Eye (tissue), 1 donor: Measurements from ENCODE around the gene ADAMTS8.
A peak's percentile ranks its signal among the peaks of the same experiment; 100 is the strongest.

Experiments used
- DNase-seq: peaks from one replicate; pipeline ENCODE4 v3.0.0-alpha.2; 2015

ADAMTS8 gene

GRCh38 chr11:130391711-130392110, 36.7 kb downstream of the ADAMTS8 start:
- peak; percentile 31 for DNase-seq

- DNase-seq, result peak; percentile 67
Observed at GRCh38 chr11:130390071-130390758, 38.2 kb downstream of the ADAMTS8 start.

DNA sequence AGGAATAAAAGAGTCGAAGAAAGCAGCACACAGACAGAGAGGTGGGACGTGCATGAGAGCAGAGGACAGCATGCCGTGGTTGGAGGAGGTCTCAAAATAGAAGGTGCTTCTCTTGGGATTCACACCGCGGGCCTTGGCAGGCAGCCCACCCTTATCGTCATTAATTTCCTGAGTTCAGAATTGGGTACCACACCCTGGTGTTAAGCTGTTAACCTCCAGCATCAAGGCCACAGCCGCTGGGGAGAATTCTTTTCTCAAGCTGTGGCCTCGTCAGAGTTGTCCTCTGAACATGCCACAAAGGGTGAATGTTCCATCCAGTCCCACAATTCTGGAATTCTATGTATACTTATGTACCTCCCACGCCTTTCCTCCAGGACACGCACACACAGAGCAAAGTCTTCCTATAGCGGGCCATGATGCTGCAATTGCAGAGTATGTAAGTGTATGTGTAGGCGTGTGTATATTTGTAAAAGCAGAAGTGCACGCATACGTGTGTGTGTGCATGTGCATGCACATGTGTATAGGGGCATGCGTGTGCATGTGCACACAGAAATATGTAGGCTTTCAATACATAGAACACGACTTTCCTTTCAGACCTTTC, 39.0 kb downstream of the ADAMTS8 start:
- DNase-seq, result no peak

DNA sequence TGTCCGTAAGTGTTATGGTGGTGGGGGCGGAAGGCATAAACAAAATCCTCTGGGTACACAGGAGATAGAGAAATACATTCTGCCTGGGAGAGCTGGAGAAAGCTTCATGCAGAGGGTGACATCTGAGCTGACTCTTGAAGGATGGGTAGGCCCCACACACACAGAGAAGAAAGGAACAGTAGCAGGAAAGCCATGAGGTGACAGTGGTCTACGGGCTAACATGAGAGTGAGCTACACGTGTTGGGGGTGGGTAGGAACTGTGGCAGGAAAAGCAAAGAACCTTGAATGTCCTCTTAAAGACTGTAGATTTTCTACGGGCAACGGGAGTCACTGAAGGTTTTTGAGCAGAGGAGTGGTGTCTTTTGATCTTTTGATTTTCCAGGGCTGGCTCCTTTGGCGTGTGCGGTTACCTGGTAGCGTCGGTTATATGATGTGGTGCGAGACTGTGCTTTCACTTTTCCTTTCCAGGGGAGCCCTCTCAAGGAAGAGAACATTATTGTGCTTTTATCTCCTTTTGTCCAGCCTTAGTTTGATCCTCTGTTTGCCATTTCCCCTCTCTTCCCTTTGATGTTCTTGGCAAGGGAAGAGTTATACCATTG, 39.7 kb downstream of the ADAMTS8 start:
- DNase-seq, result no peak

- DNase-seq, result no peak
Observed at GRCh38 chr11:130386056-130386455, 42.4 kb downstream of the ADAMTS8 start.

DNA sequence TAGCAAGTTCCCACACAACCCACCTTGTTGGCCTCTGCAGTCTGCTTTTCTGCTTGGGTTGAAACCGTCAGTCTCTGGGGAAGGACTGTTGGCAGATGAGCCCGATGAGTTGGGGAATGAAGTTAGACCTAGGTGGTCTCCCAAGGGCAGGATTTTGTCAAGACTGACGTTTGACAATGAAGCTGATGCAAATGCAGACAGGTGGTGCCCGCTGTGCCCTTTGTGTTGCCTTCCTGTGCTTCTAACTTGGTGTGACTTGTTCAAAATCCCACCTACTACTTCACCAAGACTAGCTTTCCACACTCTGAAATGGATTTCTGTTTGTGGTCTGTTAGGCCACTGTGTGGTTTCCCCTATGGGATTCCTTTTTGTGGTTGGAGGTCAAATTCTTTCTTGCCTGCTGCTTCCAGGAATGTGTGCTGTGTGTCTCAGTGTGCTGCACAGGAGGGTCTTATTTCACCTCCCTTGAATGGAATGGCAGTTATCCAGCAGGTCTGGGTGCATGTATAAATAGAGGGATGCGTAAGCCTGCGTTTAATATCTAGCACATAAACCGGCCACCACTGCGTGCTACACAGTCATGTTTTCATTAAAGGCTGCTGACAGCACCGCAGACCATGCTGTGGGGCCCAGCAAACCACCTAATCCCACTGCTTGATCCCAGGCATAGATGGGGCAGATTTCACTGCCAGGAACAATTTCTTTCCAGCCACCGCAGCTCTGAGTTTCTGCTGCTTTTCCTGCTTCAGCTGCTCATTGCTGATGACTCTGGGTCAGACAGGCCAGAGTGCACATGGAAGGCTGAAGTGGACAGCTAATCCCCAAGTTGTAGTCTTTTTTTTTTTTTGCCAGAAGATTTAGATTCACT, 44.8 kb downstream of the ADAMTS8 start:
- DNase-seq, result peak; percentile 68

GRCh38 chr11:130381317-130381716, 47.1 kb downstream of the ADAMTS8 start:
- DNase-seq, result no peak

DNA sequence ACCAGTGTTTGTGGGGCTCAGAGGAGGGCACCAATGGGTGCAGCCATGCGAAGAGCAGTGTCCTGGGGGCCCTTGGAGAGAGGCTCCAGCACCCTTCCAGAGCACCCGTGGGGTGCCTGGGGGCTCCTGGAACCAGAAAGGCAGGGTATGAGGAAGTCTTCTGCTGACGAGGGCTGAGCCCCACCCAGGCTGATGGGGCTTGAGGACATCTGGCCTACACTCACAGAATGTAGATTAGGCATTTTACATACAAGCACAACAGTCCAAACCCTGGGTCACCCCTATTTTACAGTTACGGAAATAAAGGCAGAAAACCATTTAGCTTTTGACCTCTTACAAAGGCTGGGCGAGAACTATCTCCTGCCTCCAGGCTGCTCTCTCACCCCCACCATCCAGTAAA, 47.6 kb downstream of the ADAMTS8 start:
- DNase-seq, result no peak

GRCh38 chr11:130379276-130379675, 49.1 kb downstream of the ADAMTS8 start:
- no peak for DNase-seq

DNA sequence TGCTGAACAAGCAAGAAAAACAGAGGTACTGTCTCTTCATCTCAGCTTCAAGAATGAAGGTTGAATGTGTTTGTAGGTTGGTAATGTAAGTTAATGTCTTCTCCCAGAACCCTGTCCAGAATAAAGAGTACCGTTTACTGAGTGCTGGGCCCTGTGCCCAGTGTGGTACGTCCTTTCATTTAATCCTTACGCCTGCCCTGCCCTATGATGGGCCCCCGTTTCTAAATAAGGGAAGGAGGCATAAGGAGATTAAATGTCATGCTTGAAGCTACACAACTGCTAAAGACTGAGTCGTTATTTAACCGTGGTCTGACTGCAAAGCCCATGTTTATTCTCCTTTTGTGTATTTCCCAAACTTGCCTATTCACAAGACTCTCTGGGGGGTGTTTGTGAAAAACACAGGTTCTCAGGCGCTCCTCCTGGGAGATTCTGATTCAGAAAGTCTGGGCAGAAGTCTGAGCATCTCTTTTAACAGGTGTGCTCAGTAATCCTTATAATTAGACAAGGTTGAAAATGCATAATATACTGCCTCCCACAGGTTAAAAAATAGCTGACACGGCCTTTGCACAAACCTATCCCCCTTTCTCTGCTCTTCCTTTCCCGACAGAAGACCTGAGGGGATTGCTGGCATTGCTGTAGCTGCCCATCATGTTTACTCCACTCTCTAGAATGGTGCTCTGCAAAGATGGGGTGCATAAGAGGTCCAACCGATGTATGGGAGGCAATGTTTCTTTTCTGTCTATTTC, 57.4 kb downstream of the ADAMTS8 start:
- DNase-seq, result no peak

GRCh38 chr11:130369713-130370112, 58.7 kb downstream of the ADAMTS8 start:
- DNase-seq, result no peak

GRCh38 chr11:130369141-130369691, 59.2 kb downstream of the ADAMTS8 start:
- no peak for DNase-seq

- no peak for DNase-seq
Observed at GRCh38 chr11:130359419-130359818, 69.0 kb downstream of the ADAMTS8 start.

DNA sequence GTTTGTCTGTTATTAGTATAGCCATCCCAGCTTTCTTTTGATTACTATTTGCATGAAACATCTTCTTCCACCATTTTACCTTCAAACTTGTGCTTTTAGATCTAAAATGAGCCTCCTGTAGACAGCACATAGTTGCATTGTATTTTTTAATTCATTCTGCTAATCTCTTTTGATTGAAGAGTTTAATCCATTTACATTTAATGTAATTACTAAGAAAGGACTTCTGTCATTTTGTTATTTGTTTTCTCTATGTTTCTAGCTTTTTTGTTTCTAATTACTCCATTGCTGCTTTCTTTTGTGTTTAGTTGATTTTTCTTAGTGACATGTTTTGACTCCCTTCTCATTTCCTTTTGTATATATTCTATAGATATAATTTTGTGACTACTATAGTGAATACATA, 70.0 kb downstream of the ADAMTS8 start:
- no peak for DNase-seq
